ACC112 (cell line): ENCODE results near the gene UGP2.
A peak's percentile ranks its signal among the peaks of the same experiment; 100 is the strongest.
"Not testable (repeated sequence)": the region's sequence is repeated elsewhere in the genome, so short reads cannot be mapped to it uniquely, and the experiment has no call there.

Source experiments
- H2AFZ ChIP-seq: fragments of 200-600 bp; sonication (generic); one replicate; pipeline ENCODE4 v1.6.0; 2017; ENCODE audit warnings: antibody characterized with exemption, low read length; ENCODE audit not compliant: unreplicated experiment
- H3K27ac ChIP-seq: fragments of 200-600 bp; sonication (generic); 2 replicates; pipeline ENCODE4 v1.5.1; 2014; ENCODE audit warnings: low read depth, mild to moderate bottlenecking, antibody characterized with exemption, low read length, moderate library complexity
- H3K27me3 ChIP-seq: fragments of 200-600 bp; sonication (generic); 2 replicates; pipeline ENCODE4 v1.6.1; 2014; ENCODE audit warnings: mild to moderate bottlenecking, antibody characterized with exemption, low read length, moderate library complexity, mixed read lengths; ENCODE audit not compliant: insufficient read depth
- H3K36me3 ChIP-seq: fragments of 200-600 bp; sonication (generic); 2 replicates; pipeline ENCODE4 v1.6.1; 2016; ENCODE audit warnings: mild to moderate bottlenecking, antibody characterized with exemption, low read length, moderate library complexity, mixed read lengths; ENCODE audit not compliant: insufficient read depth
- H3K4me1 ChIP-seq: fragments of 200-600 bp; sonication (generic); one replicate; pipeline ENCODE4 v1.6.1; 2016; ENCODE audit warnings: low read length, mixed read lengths; ENCODE audit not compliant: insufficient read depth, unreplicated experiment, control insufficient read depth
- H3K4me3 ChIP-seq: fragments of 200-600 bp; sonication (generic); 2 replicates; pipeline ENCODE4 v1.5.1; 2014; ENCODE audit warnings: mild to moderate bottlenecking, low read depth, low read length
- H3K79me2 ChIP-seq: fragments of 200-600 bp; sonication (generic); one replicate; pipeline ENCODE4 v1.6.0; 2016; ENCODE audit warnings: low read length; ENCODE audit not compliant: control insufficient read depth, unreplicated experiment, insufficient read depth

The UGP2 gene

GRCh38 chr2:63841254-63842022, at the start of gene UGP2:
TSS of gene UGP2 (plus strand) at chr2:63841896. CDS start at chr2:63842186, 290 bp downstream.
- Histone ChIP-seq H3K27ac (peak within 1 kb of the TSS; percentile 95), H3K36me3 (peaks cover 6% of the 10 kb centered on the region; the same call in 1 of the 2 replicates), H3K79me2 (peaks cover 55% of the 10 kb centered on the region), H2AFZ (peak within 1 kb of the TSS; percentile 47), H3K4me3 (peak within 1 kb of the TSS; percentile 99), H3K27me3 (no peaks in the 10 kb centered on the region), H3K4me1 (peaks cover 35% of the 10 kb centered on the region)

GRCh38 chr2:63792530-63792929, 49.2 kb upstream of the UGP2 start:
- H3K79me2 ChIP-seq = no peaks in the 10 kb centered on the region
- no peaks in the 10 kb centered on the region for H3K36me3 ChIP-seq
- no peaks in the 10 kb centered on the region for H3K27me3 ChIP-seq
- H3K4me1 ChIP-seq = peaks cover 50% of the 10 kb centered on the region
- no peak overlapping the region for H3K4me3 ChIP-seq
- peak overlapping the region; percentile 97 for H3K27ac ChIP-seq
- peak overlapping the region; percentile 18 for H2AFZ ChIP-seq

GRCh38 chr2:63796366-63796765, 45.3 kb upstream of the UGP2 start:
- Histone ChIP-seq H3K27me3 (no peaks in the 10 kb centered on the region), H3K36me3 (no peaks in the 10 kb centered on the region), H3K4me1 (peaks cover 20% of the 10 kb centered on the region), H3K79me2 (no peaks in the 10 kb centered on the region), H2AFZ (no peak overlapping the region), H3K27ac (no peak overlapping the region), H3K4me3 (no peak overlapping the region)

- H3K79me2 ChIP-seq = no peaks in the 10 kb centered on the region
- H3K4me3 ChIP-seq = no peak overlapping the region
- H3K27me3 ChIP-seq = no peaks in the 10 kb centered on the region
- H3K36me3 ChIP-seq = no peaks in the 10 kb centered on the region
- no peak overlapping the region for H2AFZ ChIP-seq
- peaks cover 15% of the 10 kb centered on the region for H3K4me1 ChIP-seq
- H3K27ac ChIP-seq = no peak overlapping the region
These were observed 44.9 kb upstream of the UGP2 start for GRCh38 chr2:63796796-63797195.

- Histone ChIP-seq H3K27me3 (no peaks in the 10 kb centered on the region), H3K4me1 (no peaks in the 10 kb centered on the region), H3K27ac (no peak overlapping the region), H2AFZ (no peak overlapping the region), H3K79me2 (no peaks in the 10 kb centered on the region), H3K4me3 (no peak overlapping the region), H3K36me3 (no peaks in the 10 kb centered on the region)
These were observed 40.2 kb upstream of the UGP2 start for GRCh38 chr2:63801455-63801854.

- Histone ChIP-seq H3K4me3 (no peak overlapping the region), H3K36me3 (no peaks in the 10 kb centered on the region), H3K79me2 (no peaks in the 10 kb centered on the region), H3K4me1 (no peaks in the 10 kb centered on the region), H3K27ac (no peak overlapping the region), H2AFZ (no peak overlapping the region), H3K27me3 (no peaks in the 10 kb centered on the region)
These were observed 36.3 kb upstream of the UGP2 start for GRCh38 chr2:63805412-63805811.

- not testable (repeated sequence) for H3K4me1 ChIP-seq, H3K4me3 ChIP-seq, H3K36me3 ChIP-seq, H3K27me3 ChIP-seq, H3K27ac ChIP-seq, H3K79me2 ChIP-seq
- peak overlapping the region; percentile 68 for H2AFZ ChIP-seq
These were observed 33.7 kb upstream of the UGP2 start for GRCh38 chr2:63808036-63808435.

- not testable (repeated sequence) for H3K79me2 ChIP-seq, H3K4me1 ChIP-seq, H2AFZ ChIP-seq, H3K4me3 ChIP-seq, H3K27me3 ChIP-seq, H3K36me3 ChIP-seq, H3K27ac ChIP-seq
These were observed 32.8 kb upstream of the UGP2 start for GRCh38 chr2:63808911-63809310.

- Histone ChIP-seq H3K4me3 (no peak overlapping the region), H3K79me2 (no peaks in the 10 kb centered on the region), H2AFZ (no peak overlapping the region), H3K4me1 (peaks cover 21% of the 10 kb centered on the region), H3K27me3 (no peaks in the 10 kb centered on the region), H3K27ac (no peak overlapping the region), H3K36me3 (no peaks in the 10 kb centered on the region)
These were observed 30.6 kb upstream of the UGP2 start for GRCh38 chr2:63811063-63811462.

GRCh38 chr2:63811870-63812269, 29.8 kb upstream of the UGP2 start:
- H3K4me1 ChIP-seq = peaks cover 29% of the 10 kb centered on the region
- not testable (repeated sequence) for H3K4me3 ChIP-seq, H3K27me3 ChIP-seq, H3K36me3 ChIP-seq, H3K27ac ChIP-seq, H3K79me2 ChIP-seq, H2AFZ ChIP-seq

- H2AFZ ChIP-seq = peak overlapping the region; percentile 74
These were observed 27.6 kb upstream of the UGP2 start for GRCh38 chr2:63814114-63814513.

More at GRCh38 chr2:63814114-63814513, 27.6 kb upstream of the UGP2 start:
- no peaks in the 10 kb centered on the region for H3K79me2 ChIP-seq
- H3K27ac ChIP-seq = peak overlapping the region; percentile 18; the same call in 1 of the 2 replicates
- no peak overlapping the region for H3K4me3 ChIP-seq
- no peaks in the 10 kb centered on the region for H3K27me3 ChIP-seq
- H3K36me3 ChIP-seq = no peaks in the 10 kb centered on the region
- H3K4me1 ChIP-seq = peaks cover 29% of the 10 kb centered on the region
